ENCODE measurements around the gene IFNAR1. TPM values are rescaled to one million over a fixed set of nuclear protein-coding genes. Genes with fewer than 3 reads are reported as not detected.

Gene IFNAR1
- total RNA-seq, 1 donor from 2014 or later = 29.5 TPM

DNA sequence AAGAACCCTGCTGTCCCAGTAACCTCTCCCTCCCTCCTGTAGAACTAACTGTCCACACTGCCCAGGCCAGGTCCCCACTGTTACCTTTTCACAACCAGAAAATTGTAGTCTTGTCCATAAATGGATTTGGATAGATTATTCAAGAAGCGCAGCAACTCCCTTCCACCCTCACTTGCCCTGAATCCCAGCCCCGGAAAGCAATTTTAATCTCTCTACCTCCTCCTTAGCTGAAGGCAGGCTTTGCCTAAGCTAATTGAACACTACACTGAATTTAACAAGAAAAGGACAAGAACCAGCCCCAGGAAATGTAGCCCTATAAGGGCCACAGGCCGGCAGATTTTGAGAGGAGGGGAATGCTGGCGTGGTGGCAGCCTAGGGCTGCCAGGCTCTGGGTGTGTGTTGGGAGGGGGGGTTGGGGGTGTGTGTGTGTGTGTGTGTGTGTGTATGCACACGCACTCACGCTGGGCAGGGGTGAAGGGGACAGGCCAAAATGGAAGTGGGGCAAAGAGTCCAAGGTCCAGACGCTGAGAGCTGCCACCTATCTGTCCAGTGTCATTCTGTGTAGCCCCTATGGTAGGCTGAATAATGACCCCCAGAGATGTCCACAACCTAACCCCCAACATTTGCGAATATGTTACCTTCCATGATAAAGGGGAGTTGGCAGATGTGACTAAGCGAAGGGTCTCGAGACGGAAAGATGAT lies 67.7 kb downstream of the IFNAR1 start:
- DNase-seq (ENCODE audit: low spot score) = no peak
- intact Hi-C loops (cut with DNase I) = no loop called here

DNA sequence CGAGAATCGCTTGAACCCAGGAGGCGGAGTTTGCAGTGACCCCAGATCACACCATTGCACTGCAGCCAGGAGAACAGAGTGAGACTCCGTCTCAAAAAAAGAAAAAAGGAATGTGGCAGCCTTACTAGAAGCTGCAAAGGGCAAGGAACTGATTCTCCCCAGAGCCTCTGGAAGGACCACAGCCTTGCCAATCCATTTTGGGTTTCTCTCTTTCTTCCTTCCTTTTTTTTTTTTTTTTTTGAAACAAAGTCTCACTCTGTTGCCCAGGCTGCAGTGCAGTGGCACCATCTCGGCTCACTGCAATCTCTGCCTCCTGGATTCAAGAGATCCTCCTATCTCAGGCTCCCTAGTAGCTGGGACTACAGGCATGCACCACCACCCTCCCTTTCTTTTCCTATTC lies 68.6 kb downstream of the IFNAR1 start:
- DNase-seq (ENCODE audit: low spot score) = no peak
- intact Hi-C loops (cut with DNase I) = no loop called here

DNA sequence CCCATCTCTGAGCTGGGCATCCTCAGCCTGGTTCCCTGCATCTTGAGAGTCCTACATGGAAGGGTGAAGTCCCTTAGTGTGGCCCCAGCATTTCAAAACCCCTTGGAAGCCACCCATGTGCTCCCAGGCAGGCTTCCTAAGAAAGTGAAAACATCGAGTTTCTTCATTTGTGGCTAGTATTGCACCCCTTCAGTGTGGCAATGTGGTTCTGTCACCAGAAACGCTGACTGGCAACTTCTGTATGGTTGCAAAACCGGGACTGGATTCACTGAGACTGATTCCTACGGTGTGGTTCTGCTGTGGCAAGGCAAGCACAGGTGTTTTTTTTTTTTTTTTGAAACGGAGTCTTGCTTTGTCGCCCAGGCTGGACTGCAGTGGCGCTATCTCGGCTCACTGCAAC lies 69.5 kb downstream of the IFNAR1 start:
- intact Hi-C loops (cut with DNase I) = no loop called here
- DNase-seq (ENCODE audit: low spot score) = peak; percentile 78

DNA sequence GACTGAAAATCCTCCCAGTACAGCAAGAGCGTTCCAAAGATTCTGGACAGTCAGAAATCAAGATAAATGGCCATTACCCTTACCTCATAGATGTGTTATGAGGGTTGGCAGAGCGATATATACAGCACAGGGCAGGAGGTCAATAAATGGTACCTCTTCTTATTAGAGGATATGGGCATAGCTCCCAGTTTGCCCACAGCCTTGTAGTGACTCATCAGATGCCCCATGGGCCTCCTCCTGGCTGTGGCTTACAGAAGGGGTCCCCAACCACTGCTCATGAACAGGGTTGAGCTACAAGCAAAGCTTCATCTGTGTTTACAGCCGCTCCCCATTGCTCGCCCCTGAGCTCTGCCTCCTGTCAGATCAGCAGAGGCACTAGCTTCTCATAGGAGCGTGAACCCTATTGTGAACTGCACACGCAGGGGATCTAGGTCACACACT lies 71.1 kb downstream of the IFNAR1 start:
- intact Hi-C loops (cut with DNase I) = no loop called here

DNA sequence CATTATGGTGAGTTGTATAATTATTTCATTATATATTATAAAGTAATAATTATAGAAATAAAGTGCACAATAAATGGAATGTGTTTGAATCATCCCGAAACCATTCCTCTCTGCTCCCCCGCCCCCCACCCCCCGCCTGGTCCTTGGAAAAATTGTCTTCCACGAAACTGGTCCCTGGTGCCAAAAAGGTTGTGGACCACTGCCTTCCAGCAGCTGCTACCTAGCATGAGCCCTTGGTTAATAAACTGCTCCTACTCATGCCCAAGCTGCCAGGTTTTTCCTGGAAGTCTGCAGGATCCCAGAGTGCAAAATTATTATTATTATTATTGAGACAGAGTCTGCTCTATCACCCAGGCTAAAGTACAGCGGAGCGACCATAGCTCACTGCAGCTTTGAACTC lies 71.7 kb downstream of the IFNAR1 start:
- intact Hi-C loops (cut with DNase I) = no loop called here
- no peak for DNase-seq (ENCODE audit: low spot score)

More for the DNA sequence above, 71.1 kb downstream of the IFNAR1 start:
- DNase-seq (ENCODE audit: low spot score) = no peak

DNA sequence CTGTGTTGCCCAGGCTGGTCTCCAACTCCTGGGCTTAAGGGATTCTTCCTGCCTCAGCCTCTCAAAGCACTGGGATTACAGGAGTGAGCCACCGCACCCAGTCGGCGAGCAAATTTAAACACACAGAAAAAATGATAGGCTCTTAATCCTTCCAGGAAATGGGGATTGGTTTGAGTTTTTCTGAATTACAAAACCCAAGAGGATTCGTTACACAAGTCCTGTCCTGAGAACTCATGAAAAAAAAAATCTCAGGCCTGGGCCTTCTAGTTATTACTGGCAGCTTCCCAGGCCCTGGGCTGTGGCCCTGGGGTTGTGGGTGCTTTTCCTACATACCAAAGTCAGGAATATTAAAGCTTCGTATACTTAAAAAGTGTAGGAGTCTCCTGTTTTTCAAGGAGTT lies 72.2 kb downstream of the IFNAR1 start:
- DNase-seq (ENCODE audit: low spot score) = no peak
- intact Hi-C loops (cut with DNase I) = no loop called here

DNA sequence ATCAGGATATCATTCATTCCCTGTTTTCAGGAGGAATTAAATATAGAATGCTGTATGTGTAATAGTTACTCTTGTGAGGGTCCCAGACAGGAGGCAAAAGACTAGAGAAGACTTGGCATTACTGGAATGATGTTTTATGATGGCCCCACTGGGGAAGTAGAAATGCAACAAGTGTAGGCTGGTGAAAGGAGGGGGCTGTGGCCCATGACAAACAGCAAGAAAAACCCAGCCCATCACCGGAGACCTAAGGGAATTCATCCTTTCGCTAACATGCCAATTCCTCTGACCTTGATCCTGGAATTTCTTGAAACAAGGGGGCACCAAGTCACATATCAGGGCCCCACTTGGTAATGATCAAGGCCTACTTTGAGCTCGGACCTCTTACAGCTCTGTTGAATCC lies 72.9 kb downstream of the IFNAR1 start:
- intact Hi-C loops (cut with DNase I) = no loop called here
- DNase-seq (ENCODE audit: low spot score) = no peak

DNA sequence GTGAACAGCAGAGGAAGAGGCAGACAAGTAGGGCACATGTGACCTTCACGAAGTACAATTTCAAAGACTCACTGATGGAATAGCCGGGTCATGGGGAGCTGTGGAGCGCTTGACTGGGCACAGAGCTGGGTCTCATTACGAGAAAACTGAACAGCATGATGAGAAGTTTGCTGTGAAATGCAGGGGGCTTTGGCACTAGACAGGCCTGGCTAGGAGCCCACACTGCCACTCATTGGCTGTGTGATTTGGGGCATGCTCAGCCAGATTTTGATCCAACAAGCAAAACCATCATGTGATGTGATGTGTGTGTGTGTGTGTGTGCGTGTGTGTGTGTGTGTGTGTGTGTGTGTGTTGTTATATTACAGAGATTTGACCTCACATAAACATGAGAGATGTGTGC lies 73.6 kb downstream of the IFNAR1 start:
- no peak for DNase-seq (ENCODE audit: low spot score)
- intact Hi-C loops (cut with DNase I) = no loop called here

DNA sequence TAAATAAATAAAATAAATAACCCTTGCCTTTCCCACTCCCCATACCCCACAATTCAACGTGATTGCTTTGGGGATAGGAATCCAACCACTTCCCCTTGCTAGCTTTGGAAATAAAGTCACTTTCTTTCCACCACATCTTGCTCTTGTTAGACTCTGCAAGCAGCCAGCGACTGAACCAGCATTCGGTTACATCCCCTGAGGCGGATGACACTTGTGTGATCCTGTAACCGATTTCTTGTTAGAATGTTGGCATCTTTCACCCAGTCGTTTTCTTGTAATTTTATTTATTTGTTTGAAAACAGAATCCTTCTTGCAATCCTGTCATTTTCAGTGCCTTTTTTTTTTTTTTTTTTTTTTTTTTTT lies 76.8 kb downstream of the IFNAR1 start:
- intact Hi-C loops (cut with DNase I) = loop anchor here (5.0 kb wide), 1 partner anchor 41 kb away; no protein-coding TSS in a partner anchor
- DNase-seq (ENCODE audit: low spot score) = no peak

DNA sequence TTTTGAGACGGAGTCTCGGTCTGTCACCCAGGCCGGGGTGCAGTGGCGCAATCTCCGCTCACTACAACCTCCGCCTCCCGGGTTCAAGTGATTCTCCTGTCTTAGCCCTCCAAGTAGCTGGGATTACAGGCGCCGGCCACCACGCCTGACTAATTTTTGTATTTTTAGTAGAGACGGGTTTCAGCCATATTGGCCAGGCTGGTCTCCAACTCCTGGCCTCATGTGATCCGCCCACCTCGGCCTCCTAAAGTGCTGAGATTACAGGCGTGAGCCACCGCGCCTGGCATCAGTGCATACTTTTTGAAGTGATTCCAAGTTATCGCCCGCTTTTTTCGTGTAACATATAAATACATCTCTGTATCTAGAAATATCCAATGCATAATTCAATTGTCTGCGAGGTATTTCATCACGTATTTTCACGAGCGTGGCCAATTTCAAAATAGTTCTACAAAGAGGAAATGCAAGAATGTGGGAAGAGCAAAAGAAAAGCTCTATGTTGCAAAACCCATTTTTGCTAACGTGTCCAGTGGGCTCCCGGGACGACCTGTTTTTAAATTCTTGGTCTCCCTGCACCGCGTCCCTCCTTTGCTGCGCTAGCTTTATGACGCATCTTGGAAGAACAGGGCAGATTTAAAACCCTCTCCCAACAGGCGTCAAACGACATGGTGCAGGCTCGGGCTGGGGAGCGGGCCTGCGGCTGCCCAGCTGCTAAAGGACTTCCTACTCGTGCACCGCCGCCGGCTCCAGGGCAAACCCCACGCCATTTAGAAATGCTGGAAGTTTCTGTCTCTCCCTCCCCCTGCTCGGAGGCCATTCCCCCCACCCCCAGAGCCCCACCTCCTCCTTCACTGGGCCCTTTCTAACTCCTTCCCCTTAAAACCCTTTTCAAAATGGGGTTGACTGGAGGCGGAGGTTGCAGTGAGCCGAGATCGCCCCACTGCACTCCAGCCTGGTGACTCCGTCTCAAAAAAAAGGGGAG lies 77.5 kb downstream of the IFNAR1 start:
- peak; percentile 85 for DNase-seq (ENCODE audit: low spot score)
- intact Hi-C loops (cut with DNase I) = loop anchor here (2.0 to 5.0 kb wide), 2 partner anchors 21 to 40 kb away; no protein-coding TSS in a partner anchor

DNA sequence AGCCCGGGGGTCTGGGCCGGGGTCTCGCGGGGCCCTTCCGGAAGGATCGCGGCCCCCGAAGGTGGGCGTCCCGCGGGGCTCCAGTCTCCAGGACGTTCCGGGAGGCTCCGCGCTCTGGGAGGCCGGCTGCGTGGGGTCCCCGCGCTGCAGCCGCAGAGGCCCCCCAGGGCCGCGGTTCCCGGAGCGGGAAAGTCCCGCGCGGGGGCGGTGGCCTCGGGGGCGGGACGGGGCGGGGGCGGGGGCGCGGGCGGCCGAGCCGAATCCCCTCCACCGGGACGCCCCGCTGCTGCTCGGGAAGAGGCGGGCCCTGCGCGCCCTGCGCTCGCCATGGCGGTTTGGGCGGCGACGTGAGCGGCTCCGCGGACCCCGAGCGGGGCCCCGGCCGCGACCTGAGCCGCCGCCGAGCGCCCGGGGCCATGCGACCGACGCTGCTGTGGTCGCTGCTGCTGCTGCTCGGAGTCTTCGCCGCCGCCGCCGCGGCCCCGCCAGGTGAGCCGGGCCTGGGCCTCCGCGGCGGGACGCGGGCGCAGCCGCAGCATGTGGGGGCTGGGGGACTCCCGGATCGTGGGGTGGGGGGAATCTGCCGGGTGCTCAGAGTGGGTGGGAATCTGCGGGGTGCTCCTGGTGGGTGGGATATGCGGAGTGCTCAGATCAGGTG lies 78.5 kb downstream of the IFNAR1 start, which contains the start of gene IFNGR2:
TSS of gene IFNGR2 (plus strand) at position 286 of the 658 bp plus-strand sequence. CDS start at position 417, 131 bp downstream.
- DNase-seq (ENCODE audit: low spot score) = peak; percentile 79
- intact Hi-C loops (cut with DNase I) = loop anchor here (2.0 to 5.0 kb wide), 2 partner anchors 22 to 39 kb away; no protein-coding TSS in a partner anchor

DNA sequence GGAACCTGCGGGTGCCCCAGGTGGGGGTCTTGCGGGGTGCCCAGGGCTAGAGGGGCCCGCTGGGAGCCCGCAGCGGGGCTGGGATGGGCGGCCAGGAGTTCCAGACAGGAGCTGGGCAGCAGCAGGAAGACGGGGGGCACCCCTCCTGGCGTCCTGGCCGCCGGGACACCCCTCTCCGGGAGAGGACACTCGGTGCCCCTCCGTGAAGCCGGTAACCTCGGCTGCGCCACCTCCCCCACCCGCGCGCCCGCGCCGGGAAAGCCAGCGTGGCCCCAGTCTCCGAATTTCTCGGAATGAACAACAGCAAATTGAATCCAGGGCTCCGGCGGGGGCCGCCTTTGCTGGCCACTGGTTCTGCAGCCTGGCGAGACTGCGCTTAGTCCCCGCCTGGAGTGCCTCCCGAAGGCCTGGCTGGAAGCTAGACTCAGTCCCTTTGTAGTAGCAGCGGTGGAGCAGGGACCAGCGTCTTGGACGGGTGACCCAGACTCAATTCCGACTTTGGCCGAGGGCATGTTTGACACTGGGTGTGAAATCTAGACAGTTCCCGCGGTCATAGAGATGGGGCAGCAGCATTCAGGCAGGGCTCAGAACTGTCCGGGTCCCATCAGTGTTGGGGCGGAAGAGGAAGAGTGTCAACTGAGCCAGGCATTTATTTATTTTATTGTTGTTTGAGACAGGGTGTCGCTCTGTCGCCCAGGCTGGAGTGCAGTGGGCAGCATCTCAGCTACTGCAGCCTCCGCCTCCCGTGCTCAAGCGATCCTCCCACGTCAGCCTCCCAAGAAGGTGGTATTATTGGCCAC lies 79.2 kb downstream of the IFNAR1 start:
- intact Hi-C loops (cut with DNase I) = loop anchor here (2.0 to 5.0 kb wide), 2 partner anchors 23 to 38 kb away; no protein-coding TSS in a partner anchor
- peak; percentile 81 for DNase-seq (ENCODE audit: low spot score)

DNA sequence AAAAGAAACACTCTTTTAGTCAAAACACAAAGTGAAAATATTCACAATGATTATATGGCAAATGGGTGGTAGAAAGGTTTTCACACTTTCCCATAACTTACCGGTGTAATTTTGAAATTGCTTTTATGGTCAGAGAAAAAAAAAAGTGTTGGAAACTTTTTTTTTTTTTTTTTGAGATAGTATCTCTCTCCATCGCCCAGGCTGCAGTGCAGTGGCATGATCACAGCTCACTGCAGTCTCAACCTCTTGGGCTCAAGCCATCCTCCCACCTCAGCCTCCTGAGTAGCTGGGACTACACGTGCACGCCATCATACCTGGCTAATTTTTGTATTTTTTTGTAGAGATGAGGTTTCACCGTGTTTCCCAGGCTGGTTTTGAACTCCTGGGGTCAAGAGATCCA lies 81.7 kb downstream of the IFNAR1 start:
- DNase-seq (ENCODE audit: low spot score) = no peak
- intact Hi-C loops (cut with DNase I) = no loop called here

Other genes starting within 250 kb of the IFNAR1 start
- gene IFNAR2, start 95.0 kb upstream of the IFNAR1 start, total RNA-seq = 14.4 TPM
- 7.2 TPM for gene IL10RB, start 58.6 kb upstream of the IFNAR1 start, total RNA-seq
- gene IFNGR2, start 78.4 kb downstream of the IFNAR1 start, total RNA-seq = 37.0 TPM
- 31.7 TPM for gene TMEM50B, start 155.0 kb downstream of the IFNAR1 start, total RNA-seq
- gene DNAJC28, start 166.7 kb downstream of the IFNAR1 start, total RNA-seq = 4.6 TPM
- 45.3 TPM for gene GART, start 217.1 kb downstream of the IFNAR1 start, total RNA-seq
- gene SON, start 218.1 kb downstream of the IFNAR1 start, total RNA-seq = 212 TPM